ENCODE results near the gene CEND1. TPM values are rescaled to one million over a fixed set of nuclear protein-coding genes. Genes with fewer than 3 reads are reported as not detected.

Gene CEND1
- total and polyA plus RNA-seq, 2 of the 13 experiments (the other 11 are each of a cell fraction or from before 2014, with no cell fraction given), result not detected

- TF ChIP-seq ZHX1 (CRISPR knock-in tag; IDR thresholded peaks at IDR 0.05; ENCODE audit: low read depth) (peak; percentile 61; the same call in 1 of the 2 replicates), SYNCRIP (IDR thresholded peaks at IDR 0.05; ENCODE audit: insufficient read depth, low read depth, low read length) (no peak), ZBTB44 (CRISPR knock-in tag; IDR thresholded peaks at IDR 0.05) (no peak), RORA (CRISPR knock-in tag; IDR thresholded peaks at IDR 0.05) (no peak), KLF15 (CRISPR knock-in tag; IDR thresholded peaks at IDR 0.05; ENCODE audit: borderline replicate concordance) (no peak), ZNF232 (CRISPR knock-in tag; IDR thresholded peaks at IDR 0.05; ENCODE audit: borderline replicate concordance) (no peak), ZNF10 (CRISPR knock-in tag; IDR thresholded peaks at IDR 0.05; ENCODE audit: borderline replicate concordance, low read depth) (no peak), AGO2 (optimal IDR thresholded peaks at IDR 0.05; ENCODE audit: low read depth, low read length) (peak; percentile 67), BCL6 (CRISPR knock-in tag; IDR thresholded peaks at IDR 0.05) (peak; percentile 49), JARID2 (CRISPR knock-in tag; IDR thresholded peaks at IDR 0.05; ENCODE audit: insufficient replicate concordance) (no peak), SMAD3 (CRISPR knock-in tag; IDR thresholded peaks at IDR 0.05) (0 out of 2 replicates have a peak, but pooled peaks have one; percentile 39), TMF1 (CRISPR knock-in tag; IDR thresholded peaks at IDR 0.05; ENCODE audit: low read depth) (no peak), ZFAT (CRISPR knock-in tag; conservative IDR thresholded peaks at IDR 0.05) (no peak), HMGA1 (CRISPR knock-in tag; conservative IDR thresholded peaks at IDR 0.05) (no peak), ZNF777 (CRISPR knock-in tag; IDR thresholded peaks at IDR 0.05) (peak; percentile 60; the same call in 1 of the 2 replicates), ZBTB8A (CRISPR knock-in tag; IDR thresholded peaks at IDR 0.05; ENCODE audit: borderline replicate concordance, low read depth) (no peak), ZBTB33 (CRISPR knock-in tag; IDR thresholded peaks at IDR 0.05) (peak; percentile 97), DNMT3B (CRISPR knock-in tag; conservative IDR thresholded peaks at IDR 0.05) (no peak), JUN (CRISPR knock-in tag; IDR thresholded peaks at IDR 0.05) (no peak), TBL1XR1 (IDR thresholded peaks at IDR 0.05; ENCODE audit: borderline replicate concordance, low read length, partially characterized antibody) (no peak), THAP8 (CRISPR knock-in tag; IDR thresholded peaks at IDR 0.05; ENCODE audit: borderline replicate concordance) (no peak), ZNF790 (CRISPR knock-in tag; IDR thresholded peaks at IDR 0.05; ENCODE audit: borderline replicate concordance) (no peak), ZFP36L1 (CRISPR knock-in tag; IDR thresholded peaks at IDR 0.05) (no peak)
Observed at GRCh38 chr11:838441-839279, 48.8 kb upstream of the CEND1 start (continued).

Measured in HepG2 (cell line).